ENCODE results near the gene REC8. TPM values are rescaled to one million over a fixed set of nuclear protein-coding genes. Genes with fewer than 3 reads are reported as not detected.
"Not testable (repeated sequence)": the region's sequence is repeated elsewhere in the genome, so short reads cannot be mapped to it uniquely, and the experiment has no call there.

The REC8 gene
- total RNA-seq, 1 donor from 2014 or later, result 12.6 TPM

GRCh38 chr14:24203249-24203886 lies 31.5 kb downstream of the REC8 start:
- DNase-seq (ENCODE audit: low spot score), result not testable (repeated sequence)

GRCh38 chr14:24204163-24205146 lies 32.6 kb downstream of the REC8 start:
- no peak for DNase-seq (ENCODE audit: low spot score)

GRCh38 chr14:24206260-24207103 lies 34.6 kb downstream of the REC8 start:
- no peak for DNase-seq (ENCODE audit: low spot score)

- no peak for DNase-seq (ENCODE audit: low spot score)
Observed at GRCh38 chr14:24207104-24207551, 35.2 kb downstream of the REC8 start.

- no peak for DNase-seq (ENCODE audit: low spot score)
Observed at GRCh38 chr14:24207625-24208024, 35.7 kb downstream of the REC8 start.

GRCh38 chr14:24211311-24211710 lies 39.4 kb downstream of the REC8 start:
- no peak for DNase-seq (ENCODE audit: low spot score)

GRCh38 chr14:24212924-24213865 lies 41.3 kb downstream of the REC8 start, which contains the start of gene CHMP4A:
Gene CHMP4A (minus strand): TSS chr14:24213488. CDS start chr14:24213439, 49 bp downstream.
- peak; percentile 98 for DNase-seq (ENCODE audit: low spot score)

- no peak for DNase-seq (ENCODE audit: low spot score)
Observed at GRCh38 chr14:24213866-24214662, 42.2 kb downstream of the REC8 start.

- peak; percentile 88 for DNase-seq (ENCODE audit: low spot score)
Observed at GRCh38 chr14:24215495-24216344, 43.8 kb downstream of the REC8 start, which contains the start of gene MDP1. Gene MDP1 (minus strand): TSS chr14:24216066. CDS start chr14:24215955, 111 bp downstream.

- DNase-seq (ENCODE audit: low spot score), result no peak
Observed at GRCh38 chr14:24216345-24216699, 44.4 kb downstream of the REC8 start.

GRCh38 chr14:24216876-24217275 lies 45.0 kb downstream of the REC8 start:
- DNase-seq (ENCODE audit: low spot score), result not testable (repeated sequence)

- DNase-seq (ENCODE audit: low spot score), result no peak
Observed at GRCh38 chr14:24219080-24219479, 47.2 kb downstream of the REC8 start.

GRCh38 chr14:24219521-24219920 lies 47.6 kb downstream of the REC8 start:
- DNase-seq (ENCODE audit: low spot score), result no peak

- DNase-seq (ENCODE audit: low spot score), result not testable (repeated sequence)
Observed at GRCh38 chr14:24222987-24223386, 51.1 kb downstream of the REC8 start.

- DNase-seq (ENCODE audit: low spot score), result no peak
Observed at GRCh38 chr14:24224618-24225071, 52.8 kb downstream of the REC8 start.

- no peak for DNase-seq (ENCODE audit: low spot score)
Observed at GRCh38 chr14:24226473-24226872, 54.6 kb downstream of the REC8 start.

- DNase-seq (ENCODE audit: low spot score), result no peak
Observed at GRCh38 chr14:24228902-24229301, 57.0 kb downstream of the REC8 start.
